Measurements from ENCODE around the gene HOXB8.

- no peak for TF ChIP-seq CTCF (IDR thresholded peaks at IDR 0.05 in 8 of 11, conservative IDR thresholded peaks at IDR 0.05 in 3 of 11)
- no peak for TF ChIP-seq POLR2AphosphoS5 (IDR thresholded peaks at IDR 0.05)
- no peak for TF ChIP-seq POLR2A (IDR thresholded peaks at IDR 0.05)
Measured at GRCh38 chr17:48598736-48599135, 16.4 kb downstream of the HOXB8 start.
